ENCODE results near the gene HDAC10. TPM values are rescaled to one million over a fixed set of nuclear protein-coding genes. Genes with fewer than 3 reads are reported as not detected.
A peak's percentile ranks its signal among the peaks of the same experiment; 100 is the strongest.

HDAC10 gene
- total and polyA plus RNA-seq, 10 of the 15 experiments (the other 5 are each of a cell fraction or from before 2014, with no cell fraction given), result 0.26 to 48.6 (median 5.0) TPM

DNA sequence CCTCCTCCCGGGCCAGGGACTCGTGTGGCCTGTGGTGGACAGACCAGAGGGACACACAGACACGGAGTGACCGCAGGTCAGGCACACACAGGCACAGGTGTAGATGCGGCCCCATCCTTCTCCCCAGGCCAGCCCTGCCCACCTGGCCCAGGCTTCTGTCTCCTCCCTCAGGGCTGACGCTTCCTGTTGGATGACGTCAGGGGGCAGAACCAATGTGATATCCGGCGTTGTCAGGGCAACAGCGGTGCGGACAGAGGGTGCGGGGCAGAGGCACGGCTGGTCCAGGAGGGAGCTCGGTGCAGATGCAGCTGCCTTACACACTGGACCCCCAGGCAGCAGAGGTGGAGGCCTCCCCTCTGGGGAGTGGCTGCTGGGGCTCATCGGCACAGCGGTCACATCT lies 3.3 kb downstream of the HDAC10 start:
- no peaks in the 10 kb centered on the region; the same call in none of the 2 replicates for H4K20me1 ChIP-seq (ENCODE audit: control insufficient read depth, insufficient read depth)
- no peak overlapping the region for H2AFZ ChIP-seq (ENCODE audit: control insufficient read depth, low read depth, low read length)
- H3K9ac ChIP-seq (ENCODE audit: control insufficient read depth, insufficient read depth, low read length), result no peak overlapping the region
- DNase-seq (ENCODE audit: low read depth, low spot score), result no peak
- SMC1A ChIA-PET (ENCODE audit: uncharacterized antibody, unreplicated experiment), result no interaction called here
- CTCF ChIA-PET, result no interaction called here
- ATAC-seq, result peak; percentile 16
- H3K27me3 ChIP-seq (replicated peaks in 1 of 2; ENCODE audit: control insufficient read depth in 2 of 2, insufficient read depth in 2 of 2, low read length in 1 of 2), result no peaks in the 10 kb centered on the region
- H3K4me3 ChIP-seq, result no peak overlapping the region
- no peak for FAIRE-seq
- intact Hi-C loops (cut with micrococcal nuclease; ENCODE audit: unreplicated experiment), result loop anchor here (10.0 kb wide), 1 partner anchor 227 kb away; the partner anchor contains the start of gene SBF1
- RAD21 ChIA-PET (ENCODE audit: unreplicated experiment), result no interaction called here
- H3K79me2 ChIP-seq (ENCODE audit: control insufficient read depth, insufficient read depth, low read length), result peaks cover 42% of the 10 kb centered on the region
- no peak overlapping the region for H3K27ac ChIP-seq (ENCODE audit: control insufficient read depth, insufficient read depth)
- in situ Hi-C loops (cut with MboI), result no loop called here
- 19% methylated on average over 16 of the region's 16 CpGs for WGBS (ENCODE audit: insufficient coverage, insufficient replicate concordance, low lambda C conversion rate, missing lambda C conversion rate)
- BruUV-seq (replicated peaks), result no TSS peak
- peaks cover 6 to 14% of the 10 kb centered on the region in 2 experiments; a peak in 3 of 4 replicates for H3K36me3 ChIP-seq (ENCODE audit: control insufficient read depth in 2 of 2, insufficient read depth in 2 of 2, low read length in 1 of 2)
- TF ChIP-seq BMI1 (IDR thresholded peaks at IDR 0.05; ENCODE audit: borderline replicate concordance), result peak; percentile 90
- peak; percentile 88 for TF ChIP-seq CREB1 (IDR thresholded peaks at IDR 0.05; ENCODE audit: low read depth)
- TF ChIP-seq, protein P1, sequence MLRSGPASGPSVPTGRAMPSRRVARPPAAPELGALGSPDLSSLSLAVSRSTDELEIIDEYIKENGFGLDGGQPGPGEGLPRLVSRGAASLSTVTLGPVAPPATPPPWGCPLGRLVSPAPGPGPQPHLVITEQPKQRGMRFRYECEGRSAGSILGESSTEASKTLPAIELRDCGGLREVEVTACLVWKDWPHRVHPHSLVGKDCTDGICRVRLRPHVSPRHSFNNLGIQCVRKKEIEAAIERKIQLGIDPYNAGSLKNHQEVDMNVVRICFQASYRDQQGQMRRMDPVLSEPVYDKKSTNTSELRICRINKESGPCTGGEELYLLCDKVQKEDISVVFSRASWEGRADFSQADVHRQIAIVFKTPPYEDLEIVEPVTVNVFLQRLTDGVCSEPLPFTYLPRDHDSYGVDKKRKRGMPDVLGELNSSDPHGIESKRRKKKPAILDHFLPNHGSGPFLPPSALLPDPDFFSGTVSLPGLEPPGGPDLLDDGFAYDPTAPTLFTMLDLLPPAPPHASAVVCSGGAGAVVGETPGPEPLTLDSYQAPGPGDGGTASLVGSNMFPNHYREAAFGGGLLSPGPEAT (IDR thresholded peaks at IDR 0.05; ENCODE audit: low read depth), result no peak
- no peak for TF ChIP-seq TAF1 (IDR thresholded peaks at IDR 0.05; ENCODE audit: borderline replicate concordance, low read depth, low read length)
- TF ChIP-seq POLR2A (IDR thresholded peaks at IDR 0.05; ENCODE audit: low read depth, low read length), result peak; percentile 62
- peak; percentile 94 for TF ChIP-seq ATF7 (IDR thresholded peaks at IDR 0.05; ENCODE audit: low read depth)
- TF ChIP-seq ZNF274 (IDR thresholded peaks at IDR 0.05; ENCODE audit: insufficient read depth, insufficient read length), result no peak
- peak; percentile 14; the same call in 1 of the 2 replicates for TF ChIP-seq HDGF (IDR thresholded peaks at IDR 0.05)
- TF ChIP-seq CHD2 (IDR thresholded peaks at IDR 0.05; ENCODE audit: borderline replicate concordance, low read depth, low read length), result peak; percentile 48; the same call in 1 of the 2 replicates
- peak; percentile 89 for TF ChIP-seq CREM (IDR thresholded peaks at IDR 0.05; ENCODE audit: low read depth)
- TF ChIP-seq POU2F2 (IDR thresholded peaks at IDR 0.05; ENCODE audit: borderline replicate concordance, low read depth, low read length), result no peak
- no peaks in the 10 kb centered on the region for H3K9me3 ChIP-seq (replicated peaks; ENCODE audit: control insufficient read depth, insufficient read depth, low read length)
- peaks cover 32% of the 10 kb centered on the region for H3K4me1 ChIP-seq (ENCODE audit: control insufficient read depth, insufficient read depth, low read length)
- POLR2A ChIA-PET, result interaction anchor here (1.0 kb wide), 1 partner anchor 61 kb away, joined by 3 read pairs; no protein-coding TSS in a partner anchor
- peak overlapping the region; percentile 33; the same call in 1 of the 2 replicates for H3K4me2 ChIP-seq (ENCODE audit: control insufficient read depth, insufficient read depth)

Measured in GM12878 (cell line).